ENCODE results near the gene CALB2.

Gene CALB2

DNA sequence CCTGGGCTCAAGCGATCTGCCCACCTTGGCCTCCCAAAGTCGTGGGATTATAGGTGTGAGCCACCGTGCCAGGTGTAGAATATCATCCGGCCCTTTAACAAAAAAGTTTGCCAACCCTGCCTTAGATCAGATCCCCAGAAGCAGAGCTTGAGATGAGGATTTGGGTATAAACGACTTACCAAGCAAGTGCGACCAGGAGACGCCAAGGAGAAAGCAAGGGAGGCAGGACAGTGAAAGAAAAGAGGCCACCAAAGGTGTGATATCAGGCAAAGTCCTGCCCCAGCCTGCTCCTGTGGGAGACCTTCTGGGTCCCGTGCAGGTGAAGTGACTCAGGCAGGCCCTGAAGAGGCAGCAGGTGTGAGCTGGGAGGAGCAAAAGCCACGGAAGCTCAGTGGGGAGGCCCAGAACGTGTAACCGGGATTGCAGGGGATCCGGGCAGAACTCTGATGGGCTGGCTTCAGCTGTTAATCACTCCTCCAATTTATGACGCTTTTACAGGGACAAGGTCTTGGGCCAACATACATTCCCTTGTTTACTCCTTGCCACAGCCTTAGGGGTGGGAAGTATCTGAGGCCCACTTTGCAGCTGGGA is 14.1 kb upstream of the CALB2 start:
- no peak overlapping the region for H3K4me3 ChIP-seq (ENCODE audit: low read length)
- peak; percentile 33 for DNase-seq (ENCODE audit: low read depth)
- TF ChIP-seq, protein P1, sequence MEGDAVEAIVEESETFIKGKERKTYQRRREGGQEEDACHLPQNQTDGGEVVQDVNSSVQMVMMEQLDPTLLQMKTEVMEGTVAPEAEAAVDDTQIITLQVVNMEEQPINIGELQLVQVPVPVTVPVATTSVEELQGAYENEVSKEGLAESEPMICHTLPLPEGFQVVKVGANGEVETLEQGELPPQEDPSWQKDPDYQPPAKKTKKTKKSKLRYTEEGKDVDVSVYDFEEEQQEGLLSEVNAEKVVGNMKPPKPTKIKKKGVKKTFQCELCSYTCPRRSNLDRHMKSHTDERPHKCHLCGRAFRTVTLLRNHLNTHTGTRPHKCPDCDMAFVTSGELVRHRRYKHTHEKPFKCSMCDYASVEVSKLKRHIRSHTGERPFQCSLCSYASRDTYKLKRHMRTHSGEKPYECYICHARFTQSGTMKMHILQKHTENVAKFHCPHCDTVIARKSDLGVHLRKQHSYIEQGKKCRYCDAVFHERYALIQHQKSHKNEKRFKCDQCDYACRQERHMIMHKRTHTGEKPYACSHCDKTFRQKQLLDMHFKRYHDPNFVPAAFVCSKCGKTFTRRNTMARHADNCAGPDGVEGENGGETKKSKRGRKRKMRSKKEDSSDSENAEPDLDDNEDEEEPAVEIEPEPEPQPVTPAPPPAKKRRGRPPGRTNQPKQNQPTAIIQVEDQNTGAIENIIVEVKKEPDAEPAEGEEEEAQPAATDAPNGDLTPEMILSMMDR (IDR thresholded peaks at IDR 0.05; ENCODE audit: insufficient read depth, low read depth, low read length, missing control alignments) = no peak

DNA sequence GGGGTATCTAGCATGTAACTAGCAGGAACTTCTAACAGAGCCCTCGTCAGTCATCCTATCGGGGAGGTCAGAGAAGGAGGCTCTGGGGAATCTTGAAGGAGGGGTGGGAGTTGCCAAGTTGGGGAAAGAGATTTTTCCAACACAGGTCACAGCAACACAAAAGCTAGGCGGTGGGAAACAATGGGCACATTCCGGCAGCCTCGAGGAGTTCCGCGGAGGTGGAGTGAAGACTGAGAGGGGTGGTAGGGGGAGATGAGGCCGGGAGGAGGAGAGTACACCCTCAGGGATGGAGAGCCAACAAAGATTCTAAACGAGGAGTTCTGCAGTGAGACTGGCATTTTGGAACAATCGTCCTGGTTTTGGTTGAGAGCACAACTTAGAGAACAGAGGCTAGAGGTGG is 13.5 kb upstream of the CALB2 start:
- H3K4me3 ChIP-seq (ENCODE audit: low read length) = no peak overlapping the region
- no peak for DNase-seq (ENCODE audit: low read depth)
- TF ChIP-seq, protein P1 (IDR thresholded peaks at IDR 0.05; ENCODE audit: insufficient read depth, low read depth, low read length, missing control alignments) = no peak

DNA sequence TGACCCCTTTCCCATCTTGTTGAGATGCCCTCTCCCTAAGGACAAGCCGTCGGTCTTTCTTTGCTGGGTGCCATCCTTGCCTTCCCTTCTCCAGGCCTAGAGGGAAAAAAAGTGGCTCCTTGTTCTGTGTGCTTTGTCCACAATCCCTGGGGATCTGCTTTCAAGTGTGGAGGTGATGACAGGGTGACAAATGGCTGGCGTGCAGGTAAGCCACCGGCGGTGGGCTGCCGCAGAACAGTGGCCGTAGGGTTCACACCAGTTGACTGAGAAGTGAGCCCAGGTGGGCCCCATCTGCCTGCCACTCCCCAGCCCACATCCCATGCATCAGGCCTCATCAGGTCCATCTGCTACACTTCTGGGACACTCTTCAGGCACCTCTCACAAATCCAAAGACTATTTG is 11.4 kb upstream of the CALB2 start:
- TF ChIP-seq, protein P1 (IDR thresholded peaks at IDR 0.05; ENCODE audit: insufficient read depth, low read depth, low read length, missing control alignments) = no peak
- H3K4me3 ChIP-seq (ENCODE audit: low read length) = no peak overlapping the region
- no peak for DNase-seq (ENCODE audit: low read depth)

DNA sequence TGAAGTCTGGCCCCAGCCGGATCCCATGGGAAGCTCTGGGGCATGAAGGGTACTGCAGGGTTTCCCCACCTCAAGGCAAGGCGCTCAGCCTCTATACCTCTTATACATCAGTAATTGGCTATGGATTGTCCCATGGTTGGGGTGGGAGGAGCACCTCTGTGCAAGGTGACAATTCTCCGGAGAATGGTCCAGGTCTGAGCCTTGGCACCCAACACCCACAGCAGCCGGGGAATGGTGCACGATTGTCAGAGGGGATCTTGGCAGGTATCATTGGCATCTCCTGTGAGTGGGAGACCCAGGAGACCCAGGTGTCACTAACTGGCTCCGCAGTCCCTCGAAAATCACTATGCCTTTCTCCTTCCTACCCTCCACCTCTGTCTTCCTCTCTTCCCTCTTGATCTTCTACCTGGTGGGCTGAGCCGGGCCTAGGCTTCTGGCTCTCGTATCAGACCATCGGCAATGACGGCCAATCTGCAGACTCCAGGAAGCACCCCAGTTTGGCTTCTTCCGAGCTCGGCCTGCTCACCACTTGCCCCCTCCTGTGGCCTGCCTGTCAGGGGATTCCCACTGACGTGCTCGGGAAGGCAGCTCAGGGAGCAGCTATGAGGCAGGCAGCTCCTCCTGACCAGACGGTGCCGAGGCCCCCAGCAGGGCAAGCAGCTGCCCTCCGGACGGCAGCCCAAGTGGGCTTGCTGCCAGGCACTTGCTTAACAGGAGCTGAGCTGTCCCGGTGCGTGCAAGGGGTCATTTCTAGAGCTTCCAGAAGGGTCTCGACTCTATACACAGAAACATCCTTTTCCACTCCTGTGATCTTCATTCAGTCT is 10.0 kb upstream of the CALB2 start:
- TF ChIP-seq, protein P1 (IDR thresholded peaks at IDR 0.05; ENCODE audit: insufficient read depth, low read depth, low read length, missing control alignments) = no peak
- DNase-seq (ENCODE audit: low read depth) = no peak

DNA sequence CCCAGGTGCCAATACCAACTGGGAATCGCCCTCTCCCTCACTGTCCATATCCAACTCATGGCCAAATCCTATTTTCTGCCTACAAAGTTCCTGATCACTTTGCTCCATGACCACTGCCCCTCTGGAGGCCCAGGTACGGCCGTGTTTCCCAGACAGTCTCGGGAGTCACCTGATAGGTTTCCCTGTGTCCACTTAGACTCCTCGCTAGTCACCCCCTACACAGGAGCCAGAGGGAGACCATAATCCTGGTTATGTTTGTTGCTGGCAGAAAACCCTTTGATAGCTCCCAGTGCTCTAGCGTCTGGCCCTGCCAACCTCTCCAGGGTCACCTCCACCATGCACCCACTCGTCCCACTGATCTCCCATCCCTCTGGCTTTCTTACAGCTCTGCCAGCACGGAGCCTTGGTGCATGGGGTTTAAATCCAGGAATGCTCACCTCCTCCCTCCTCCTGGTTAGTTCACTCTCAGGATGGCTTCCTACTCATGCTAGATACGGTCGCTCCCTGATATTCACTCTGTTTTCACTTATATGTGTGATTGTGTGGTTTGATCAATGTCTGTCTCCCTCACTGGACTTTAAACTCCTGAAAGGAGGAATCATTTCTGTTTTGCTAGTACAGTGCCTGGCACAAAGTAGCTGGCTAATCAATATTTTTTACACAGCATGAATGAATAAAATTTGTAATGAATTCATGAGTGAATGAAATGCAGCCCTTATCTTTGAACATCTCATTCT is 7.5 kb upstream of the CALB2 start:
- no peak overlapping the region for H3K4me3 ChIP-seq (ENCODE audit: low read length)
- TF ChIP-seq, protein P1 (IDR thresholded peaks at IDR 0.05; ENCODE audit: insufficient read depth, low read depth, low read length, missing control alignments) = no peak
- DNase-seq (ENCODE audit: low read depth) = no peak

More for the DNA sequence above, 10.0 kb upstream of the CALB2 start:
- no peak overlapping the region for H3K4me3 ChIP-seq (ENCODE audit: low read length)

DNA sequence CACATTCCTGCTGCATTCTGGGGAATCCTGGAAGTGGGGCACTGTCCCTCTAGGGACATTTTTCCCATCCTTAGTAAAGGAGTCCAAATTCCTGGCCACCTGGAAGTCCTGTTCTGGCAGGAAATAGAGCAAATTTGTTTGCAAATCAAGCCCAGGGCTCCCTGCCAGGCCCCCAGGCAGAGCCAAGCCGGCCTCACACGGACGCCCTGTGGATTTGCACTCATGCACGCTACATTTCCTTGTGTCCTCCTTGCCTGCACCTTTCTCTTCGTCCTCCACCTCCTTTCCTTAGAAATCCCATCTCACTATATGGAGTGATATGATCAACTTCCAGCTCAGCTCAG is 7.0 kb upstream of the CALB2 start:
- TF ChIP-seq, protein P1 (IDR thresholded peaks at IDR 0.05; ENCODE audit: insufficient read depth, low read depth, low read length, missing control alignments) = no peak
- DNase-seq (ENCODE audit: low read depth) = no peak
- no peak overlapping the region for H3K4me3 ChIP-seq (ENCODE audit: low read length)

All from epithelial cell of esophagus (primary cell).